SU-DHL-6 (cell line): ENCODE results near the gene DIP2C.

Source experiments
- H2AFZ ChIP-seq: fragments of 200-600 bp; sonication (generic); 2 replicates; pipeline ENCODE4 v1.6.1; 2014; ENCODE audit warnings: low read depth, mild to moderate bottlenecking, moderate library complexity, mixed read lengths, antibody characterized with exemption, low read length; ENCODE audit not compliant: severe bottlenecking
- H3F3A ChIP-seq: fragments of 200-600 bp; shearing (Covaris generic); 2 replicates; pipeline ENCODE4 v1.6.0; 2016; ENCODE audit warnings: antibody characterized with exemption, mild to moderate bottlenecking; ENCODE audit not compliant: insufficient read depth
- H3K27ac ChIP-seq: fragments of 200-600 bp; sonication (generic); 2 replicates; pipeline ENCODE4 v1.5.1; 2016; ENCODE audit warnings: low read depth, mild to moderate bottlenecking, low read length, moderate library complexity, mixed read lengths
- H3K27me3 ChIP-seq: fragments of 200-600 bp; sonication (generic), shearing (Covaris generic); 2 replicates; pipeline ENCODE4 v1.6.0; 2014; ENCODE audit warnings: mild to moderate bottlenecking, low read length
- H3K36me3 ChIP-seq: fragments of 200-600 bp; sonication (generic); 2 replicates; pipeline ENCODE4 v1.6.1; 2014; ENCODE audit warnings: mild to moderate bottlenecking, low read length, mixed read lengths
- H3K4me2 ChIP-seq: fragments of 300-600, 200-600 bp; shearing (Covaris generic), sonication (generic); 2 replicates; pipeline ENCODE4 v1.6.0; 2014; ENCODE audit warnings: low read length, low read depth, mild to moderate bottlenecking; ENCODE audit not compliant: poor library complexity, severe bottlenecking
- H3K4me3 ChIP-seq: fragments of 200-600 bp; sonication (generic); 2 replicates; pipeline ENCODE4 v1.5.1; 2014; ENCODE audit warnings: antibody characterized with exemption, low read length, mild to moderate bottlenecking, mixed read lengths; ENCODE audit not compliant: insufficient read depth, poor library complexity, severe bottlenecking
- H3K79me2 ChIP-seq: fragments of 200-600 bp; sonication (generic); 2 replicates; pipeline ENCODE4 v1.6.1; 2014; ENCODE audit warnings: mild to moderate bottlenecking, low read length, moderate library complexity; ENCODE audit not compliant: insufficient read depth
- H3K9ac ChIP-seq: fragments of 200-600 bp; sonication (generic); 2 replicates; pipeline ENCODE4 v1.7.0; 2014; ENCODE audit warnings: mild to moderate bottlenecking, low read length
- H3K9me2 ChIP-seq: fragments of 200-600 bp; sonication (generic); replicated peaks from 2 replicates; pipeline ENCODE4 v1.6.1; 2014; ENCODE audit warnings: low read length; ENCODE audit not compliant: insufficient read depth
- H3K9me3 ChIP-seq: fragments of 200-600 bp; sonication (generic); 2 replicates; pipeline ENCODE4 v1.6.1; 2014; ENCODE audit warnings: low read length, mixed read lengths; ENCODE audit not compliant: insufficient read depth
- H4K20me1 ChIP-seq: fragments of 200-600 bp; sonication (generic); 2 replicates; pipeline ENCODE4 v1.6.1; 2014; ENCODE audit warnings: low read depth, mild to moderate bottlenecking, antibody characterized with exemption, low read length, moderate library complexity, mixed read lengths
- EZH2phosphoT487 ChIP-seq: fragments of 200-600 bp; sonication (generic), shearing (Covaris generic); conservative IDR thresholded peaks from 2 replicates; pipeline ENCODE4 v1.6.1; 2018; ENCODE audit warnings: mild to moderate bottlenecking, antibody characterized with exemption, low read length, moderate library complexity, mixed read lengths
- TF ChIP-seq, protein P1 (sequence below): fragments of 200-600 bp; sonication (generic); IDR thresholded peaks from one replicate; pipeline ENCODE4 v1.5.1; 2017; ENCODE audit warnings: antibody characterized with exemption, mild to moderate bottlenecking, low read length, moderate library complexity; ENCODE audit not compliant: insufficient read depth, poor library complexity, severe bottlenecking

The DIP2C gene

DNA sequence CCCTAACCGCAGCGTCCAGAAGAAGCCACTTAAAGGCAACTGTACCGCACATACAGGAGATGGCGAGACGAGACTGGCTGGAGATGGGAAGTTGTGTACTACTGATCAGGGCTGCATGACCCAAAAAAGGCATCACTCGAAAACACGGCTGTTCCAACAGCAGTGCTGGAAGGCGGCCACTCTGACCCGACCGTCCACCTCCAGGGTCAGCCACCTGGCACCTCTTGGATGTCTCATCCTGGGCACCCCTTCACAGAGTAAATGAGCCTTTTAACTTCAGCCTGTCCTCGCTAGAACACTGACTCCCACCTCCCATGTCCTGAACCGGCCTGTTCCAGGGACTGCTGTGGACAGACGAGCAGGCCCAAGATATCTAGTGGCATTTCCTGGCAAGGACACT lies 180.7 kb downstream of the DIP2C start:
- H4K20me1 ChIP-seq: no peaks in the 10 kb centered on the region; the same call in 1 of the 2 replicates
- TF ChIP-seq EZH2phosphoT487: no peak
- TF ChIP-seq, protein P1, sequence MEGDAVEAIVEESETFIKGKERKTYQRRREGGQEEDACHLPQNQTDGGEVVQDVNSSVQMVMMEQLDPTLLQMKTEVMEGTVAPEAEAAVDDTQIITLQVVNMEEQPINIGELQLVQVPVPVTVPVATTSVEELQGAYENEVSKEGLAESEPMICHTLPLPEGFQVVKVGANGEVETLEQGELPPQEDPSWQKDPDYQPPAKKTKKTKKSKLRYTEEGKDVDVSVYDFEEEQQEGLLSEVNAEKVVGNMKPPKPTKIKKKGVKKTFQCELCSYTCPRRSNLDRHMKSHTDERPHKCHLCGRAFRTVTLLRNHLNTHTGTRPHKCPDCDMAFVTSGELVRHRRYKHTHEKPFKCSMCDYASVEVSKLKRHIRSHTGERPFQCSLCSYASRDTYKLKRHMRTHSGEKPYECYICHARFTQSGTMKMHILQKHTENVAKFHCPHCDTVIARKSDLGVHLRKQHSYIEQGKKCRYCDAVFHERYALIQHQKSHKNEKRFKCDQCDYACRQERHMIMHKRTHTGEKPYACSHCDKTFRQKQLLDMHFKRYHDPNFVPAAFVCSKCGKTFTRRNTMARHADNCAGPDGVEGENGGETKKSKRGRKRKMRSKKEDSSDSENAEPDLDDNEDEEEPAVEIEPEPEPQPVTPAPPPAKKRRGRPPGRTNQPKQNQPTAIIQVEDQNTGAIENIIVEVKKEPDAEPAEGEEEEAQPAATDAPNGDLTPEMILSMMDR: no peak

DNA sequence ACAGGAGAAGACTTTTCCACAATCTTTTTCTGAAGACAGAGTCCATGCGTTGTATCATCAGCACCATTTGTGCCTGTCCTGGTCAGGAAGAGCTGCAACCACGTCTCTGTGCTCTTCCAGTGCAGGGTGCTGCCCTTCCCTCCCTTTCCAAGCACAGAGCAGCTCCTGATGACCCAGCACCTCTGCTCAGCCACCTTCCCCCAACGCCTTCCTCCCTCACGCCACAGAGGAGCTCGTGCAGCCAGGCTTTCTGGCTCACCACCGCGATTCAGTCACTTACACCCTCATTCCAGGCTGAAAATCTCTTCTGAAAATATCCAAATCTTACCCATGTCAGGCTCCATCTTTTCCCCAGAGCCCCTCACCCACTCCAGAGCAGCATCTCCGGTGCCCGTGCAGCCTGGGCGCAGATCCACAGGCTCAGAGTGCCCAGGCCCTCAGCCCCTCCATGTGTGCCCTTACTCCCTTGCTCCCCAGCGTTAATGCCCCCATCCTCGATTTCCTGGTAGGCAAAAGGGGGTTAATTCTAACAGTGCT lies 181.5 kb downstream of the DIP2C start:
- H3K9ac ChIP-seq: no peak overlapping the region
- peaks cover 29% of the 10 kb centered on the region; the same call in 1 of the 2 replicates for H3K79me2 ChIP-seq
- H4K20me1 ChIP-seq: no peaks in the 10 kb centered on the region; the same call in 1 of the 2 replicates
- H3K27me3 ChIP-seq: no peaks in the 10 kb centered on the region
- H3F3A ChIP-seq: peaks cover 42% of the 10 kb centered on the region
- peaks cover 23% of the 10 kb centered on the region; the same call in 1 of the 2 replicates for H3K9me3 ChIP-seq
- no peak overlapping the region for H3K27ac ChIP-seq
- H3K4me2 ChIP-seq: no peak overlapping the region
- peaks cover 11% of the 10 kb centered on the region; the same call in 1 of the 2 replicates for H3K36me3 ChIP-seq
- no peaks in the 10 kb centered on the region for H3K9me2 ChIP-seq
- H2AFZ ChIP-seq: no peak overlapping the region
- TF ChIP-seq, protein P1: no peak
- no peak for TF ChIP-seq EZH2phosphoT487
- H3K4me3 ChIP-seq: no peak overlapping the region

More for the DNA sequence above, 180.7 kb downstream of the DIP2C start:
- H3K9ac ChIP-seq: no peak overlapping the region
- H3K27me3 ChIP-seq: no peaks in the 10 kb centered on the region
- peaks cover 23% of the 10 kb centered on the region; the same call in 1 of the 2 replicates for H3K9me3 ChIP-seq
- H3K36me3 ChIP-seq: peaks cover 11% of the 10 kb centered on the region; the same call in 1 of the 2 replicates
- no peak overlapping the region for H3K4me2 ChIP-seq
- H3K4me3 ChIP-seq: no peak overlapping the region
- H2AFZ ChIP-seq: no peak overlapping the region
- H3K9me2 ChIP-seq: no peaks in the 10 kb centered on the region
- H3K79me2 ChIP-seq: peaks cover 30% of the 10 kb centered on the region; the same call in 1 of the 2 replicates
- peaks cover 50% of the 10 kb centered on the region for H3F3A ChIP-seq
- H3K27ac ChIP-seq: no peak overlapping the region

GRCh38 chr10:507355-507699 lies 182.1 kb downstream of the DIP2C start:
- Histone ChIP-seq H3K4me3 (no peak overlapping the region), H4K20me1 (peaks cover 3% of the 10 kb centered on the region; the same call in 1 of the 2 replicates), H3F3A (peaks cover 38% of the 10 kb centered on the region), H3K4me2 (no peak overlapping the region), H3K27me3 (no peaks in the 10 kb centered on the region), H3K79me2 (peaks cover 33% of the 10 kb centered on the region; the same call in 1 of the 2 replicates), H3K27ac (no peak overlapping the region), H3K9me3 (peaks cover 23% of the 10 kb centered on the region; the same call in 1 of the 2 replicates), H3K9ac (no peak overlapping the region), H2AFZ (no peak overlapping the region), H3K9me2 (no peaks in the 10 kb centered on the region), H3K36me3 (peaks cover 11% of the 10 kb centered on the region; the same call in 1 of the 2 replicates)
- TF ChIP-seq, protein P1: no peak
- TF ChIP-seq EZH2phosphoT487: no peak
